H9 (cell line): ENCODE data around the gene DNASE1L1. TPM values are rescaled to one million over a fixed set of nuclear protein-coding genes. Genes with fewer than 3 reads are reported as not detected.

Experiments
- DNase-seq: peaks from one replicate; pipeline ENCODE4 v3.0.0-alpha.2; 2017
- H2AFZ ChIP-seq: one replicate; pipeline ENCODE4 v1.6.1; 2013; ENCODE audit warnings: mild to moderate bottlenecking, low read length, control low read depth, moderate library complexity
- H2AK5ac ChIP-seq: 2 replicates; pipeline ENCODE4 v1.6.1; 2013; ENCODE audit warnings: low read length, control low read depth, mixed read lengths; ENCODE audit not compliant: insufficient read length
- H2BK120ac ChIP-seq: one replicate; pipeline ENCODE4 v1.6.1; 2013; ENCODE audit warnings: low read depth, mild to moderate bottlenecking, low read length, control low read depth, inconsistent platforms; ENCODE audit not compliant: poor library complexity, severe bottlenecking
- H2BK12ac ChIP-seq: 2 replicates; pipeline ENCODE4 v1.6.1; 2013; ENCODE audit warnings: low read length, control low read depth, mixed read lengths, low read depth; ENCODE audit not compliant: insufficient read length
- H2BK15ac ChIP-seq: 2 replicates; pipeline ENCODE4 v1.6.1; 2013; ENCODE audit warnings: low read depth, low read length, control low read depth
- H2BK20ac ChIP-seq: one replicate; pipeline ENCODE4 v1.6.1; 2013; ENCODE audit warnings: low read depth, mild to moderate bottlenecking, low read length, control low read depth, inconsistent platforms; ENCODE audit not compliant: poor library complexity, severe bottlenecking
- H2BK5ac ChIP-seq: 2 replicates; pipeline ENCODE4 v1.6.1; 2013; ENCODE audit warnings: low read length, control low read depth, mixed read lengths; ENCODE audit not compliant: insufficient read length
- H3K14ac ChIP-seq: 2 replicates; pipeline ENCODE4 v1.6.1; 2013; ENCODE audit warnings: low read length, control low read depth; ENCODE audit not compliant: insufficient read depth
- H3K18ac ChIP-seq: 2 replicates; pipeline ENCODE4 v1.6.1; 2013; ENCODE audit warnings: low read depth, mild to moderate bottlenecking, mixed read lengths, low read length, control low read depth; ENCODE audit not compliant: insufficient read length
- H3K23ac ChIP-seq: 2 replicates; pipeline ENCODE4 v1.6.1; 2013; ENCODE audit warnings: low read length, control low read depth, mixed read lengths, low read depth; ENCODE audit not compliant: insufficient read length
- H3K23me2 ChIP-seq: 2 replicates; pipeline ENCODE4 v1.6.1; 2013; ENCODE audit warnings: low read depth, mild to moderate bottlenecking, mixed read lengths, low read length, control low read depth; ENCODE audit not compliant: insufficient read length, poor library complexity, severe bottlenecking
- H3K27ac ChIP-seq: 2 replicates; pipeline ENCODE4 v1.5.1; 2013; ENCODE audit warnings: low read length, control low read depth, mixed read lengths, low read depth; ENCODE audit not compliant: insufficient read length
- H3K27me3 ChIP-seq: 2 replicates; pipeline ENCODE4 v1.6.1; 2013; ENCODE audit warnings: low read length, control low read depth, inconsistent platforms; ENCODE audit not compliant: insufficient read depth
- H3K4ac ChIP-seq: 2 replicates; pipeline ENCODE4 v1.6.1; 2013; ENCODE audit warnings: low read depth, mild to moderate bottlenecking, control low read depth, inconsistent platforms, low read length, moderate library complexity
- H3K4me1 ChIP-seq: 2 replicates; pipeline ENCODE4 v1.6.1; 2013; ENCODE audit warnings: low read length, control low read depth, inconsistent platforms; ENCODE audit not compliant: insufficient read depth
- H3K4me2 ChIP-seq: 2 replicates; pipeline ENCODE4 v1.6.1; 2013; ENCODE audit warnings: low read length, control low read depth, mixed read lengths; ENCODE audit not compliant: insufficient read length, insufficient read depth
- H3K56ac ChIP-seq: 2 replicates; pipeline ENCODE4 v1.6.1; 2013; ENCODE audit warnings: low read depth, mild to moderate bottlenecking, mixed read lengths, low read length, control low read depth; ENCODE audit not compliant: insufficient read length
- H3K79me1 ChIP-seq: 2 replicates; pipeline ENCODE4 v1.6.1; 2013; ENCODE audit warnings: low read depth, mild to moderate bottlenecking, moderate library complexity, low read length, control low read depth, inconsistent platforms; ENCODE audit not compliant: insufficient read depth, poor library complexity, severe bottlenecking
- H3K79me2 ChIP-seq: 2 replicates; pipeline ENCODE4 v1.6.1; 2013; ENCODE audit warnings: low read length, control low read depth, inconsistent platforms; ENCODE audit not compliant: insufficient read depth
- H3K9ac ChIP-seq: 2 replicates; pipeline ENCODE4 v1.6.1; 2013; ENCODE audit warnings: low read length, control low read depth, mixed read lengths; ENCODE audit not compliant: insufficient read length; ENCODE audit errors: extremely low read depth
- H3K9me3 ChIP-seq: one replicate; pipeline ENCODE4 v1.6.1; 2013; ENCODE audit warnings: low read depth, low read length, inconsistent platforms; ENCODE audit not compliant: control insufficient read depth
- H3T11ph ChIP-seq: one replicate; pipeline ENCODE4 v1.6.1; 2013; ENCODE audit warnings: mild to moderate bottlenecking, low read length, control low read depth, inconsistent platforms
- H4K20me1 ChIP-seq: one replicate; pipeline ENCODE4 v1.6.1; 2013; ENCODE audit not compliant: control insufficient read depth, insufficient read length, insufficient read depth
- H4K5ac ChIP-seq: 2 replicates; pipeline ENCODE4 v1.6.1; 2013; ENCODE audit warnings: low read depth, mild to moderate bottlenecking, mixed read lengths, low read length, control low read depth; ENCODE audit not compliant: insufficient read length
- H4K8ac ChIP-seq: replicated peaks from 2 replicates; pipeline ENCODE4 v1.6.1; 2013; ENCODE audit warnings: low read length, control low read depth, mixed read lengths, low read depth; ENCODE audit not compliant: insufficient read length
- H4K91ac ChIP-seq: 2 replicates; pipeline ENCODE4 v1.6.1; 2013; ENCODE audit warnings: low read depth, mild to moderate bottlenecking, moderate library complexity, mixed read lengths, low read length, control low read depth; ENCODE audit not compliant: insufficient read length
- H3K27ac Mint-ChIP-seq, 3 experiments: 2 replicates in 2 of 3; 3 replicates in 1 of 3; pipeline ENCODE4 v1.8.0; 2020 to 2021; ENCODE audit warnings: mixed read lengths in 3 of 3, mild to moderate bottlenecking in 1 of 3, moderate library complexity in 1 of 3
- H3K27me3 Mint-ChIP-seq: 2 replicates; pipeline ENCODE4 v1.8.0; 2021; ENCODE audit warnings: low read depth, mild to moderate bottlenecking, moderate library complexity, mixed read lengths
- H3K36me3 Mint-ChIP-seq, 3 experiments: 2 replicates in 2 of 3; 3 replicates in 1 of 3; pipeline ENCODE4 v1.8.0; 2020 to 2021; ENCODE audit warnings: low read depth in 3 of 3, mixed read lengths in 3 of 3; ENCODE audit not compliant: insufficient read depth in 1 of 3
- H3K4me1 Mint-ChIP-seq, 2 experiments: 2 replicates each; pipeline ENCODE4 v1.8.0; 2020; ENCODE audit warnings: mixed read lengths in 2 of 2
- H3K4me3 Mint-ChIP-seq, 2 experiments: 2 replicates in 1 of 2; 3 replicates in 1 of 2; pipeline ENCODE4 v1.8.0; 2020 to 2021; ENCODE audit warnings: mild to moderate bottlenecking in 2 of 2, mixed read lengths in 2 of 2, moderate library complexity in 1 of 2
- H3K9me3 Mint-ChIP-seq, 2 experiments: 2 replicates in 1 of 2; 3 replicates in 1 of 2; pipeline ENCODE4 v1.8.0; 2020; ENCODE audit warnings: mild to moderate bottlenecking in 2 of 2, mixed read lengths in 2 of 2, moderate library complexity in 1 of 2
- CTCF ChIP-seq: fragments of 200-600 bp; sonication (generic); conservative IDR thresholded peaks from 3 replicates; pipeline ENCODE4 v1.8.0; 2021; ENCODE audit warnings: antibody characterized with exemption, mild to moderate bottlenecking
- WGBS: extraction: QIAGEN DNeasy Blood & Tissue Kit; methylation state at CpG from one replicate; pipeline ENCODE4 v1.1.7; 2013; ENCODE audit warnings: missing lambda C conversion rate, low lambda C conversion rate, mixed read lengths; ENCODE audit not compliant: insufficient read length; ENCODE audit errors: extremely low coverage; 5-methylcytosine and 5-hydroxymethylcytosine counted together
- total RNA-seq: library from RNA; stranded (reverse); gene quantifications from 2 replicates; pipeline ENCODE4 v1.2.1, GENCODE V29; 2021

The DNASE1L1 gene
- total RNA-seq, 1 experiment from 2014 or later = 14.5 TPM

GRCh38 chrX:154458116-154458953, 49.3 kb upstream of the DNASE1L1 start, which contains the start of gene PLXNA3:
Gene PLXNA3, plus strand, starts transcription at chrX:154458281. Its CDS starts 1,903 bp downstream, at chrX:154460184.
- no peak within 1 kb of the TSS for H4K91ac ChIP-seq
- peak within 1 kb of the TSS in 1 of 3 experiments; percentile 22; a peak in 1 of 7 replicates for H3K27ac Mint-ChIP-seq
- no peak within 1 kb of the TSS for H3K56ac ChIP-seq
- no CpG with 5 or more reads among the region's 88 CpGs for WGBS
- H3K27ac ChIP-seq = no peak within 1 kb of the TSS
- H3K23ac ChIP-seq = no peak within 1 kb of the TSS
- no peak within 1 kb of the TSS for H3K9ac ChIP-seq
- no peak within 1 kb of the TSS for H2BK5ac ChIP-seq
- peaks cover 8% of the 10 kb centered on the region for H3K23me2 ChIP-seq
- no peak within 1 kb of the TSS for H3T11ph ChIP-seq
- H3K4me3 Mint-ChIP-seq = peak within 1 kb of the TSS; percentile 72 to 88
- no peak within 1 kb of the TSS for H2AK5ac ChIP-seq
- H2AFZ ChIP-seq = no peak within 1 kb of the TSS
- no peak within 1 kb of the TSS for H3K18ac ChIP-seq
- no peaks in the 10 kb centered on the region for H4K20me1 ChIP-seq
- H3K79me1 ChIP-seq = no peaks in the 10 kb centered on the region
- peaks cover 0 to 7% of the 10 kb centered on the region in 2 experiments; a peak in 1 of 4 replicates for H3K4me1 Mint-ChIP-seq
- peak within 1 kb of the TSS; percentile 48 for H3K4me2 ChIP-seq
- H4K5ac ChIP-seq = no peak within 1 kb of the TSS
- no peak within 1 kb of the TSS for H2BK20ac ChIP-seq
- H4K8ac ChIP-seq = no peak within 1 kb of the TSS
- no peaks in the 10 kb centered on the region for H3K4me1 ChIP-seq
- H2BK15ac ChIP-seq = no peak within 1 kb of the TSS
- no peak within 1 kb of the TSS for H3K14ac ChIP-seq
- DNase-seq = no peak
- H3K27me3 Mint-ChIP-seq = peaks cover 25% of the 10 kb centered on the region
- no peak within 1 kb of the TSS for H2BK120ac ChIP-seq
- H3K9me3 Mint-ChIP-seq = peaks cover 64 to 85% of the 10 kb centered on the region in 2 experiments
- no peak within 1 kb of the TSS for H2BK12ac ChIP-seq
- peaks cover 25 to 31% (median 27%) of the 10 kb centered on the region in 3 experiments for H3K36me3 Mint-ChIP-seq
- no peak within 1 kb of the TSS for H3K4ac ChIP-seq
- no peaks in the 10 kb centered on the region; the same call in 1 of the 2 replicates for H3K27me3 ChIP-seq
- TF ChIP-seq CTCF = no peak
- peaks cover 16% of the 10 kb centered on the region for H3K9me3 ChIP-seq
- H3K79me2 ChIP-seq = no peaks in the 10 kb centered on the region
